HG02943 (cell line): ENCODE data around the gene POU3F2.

ENCODE experiments used
- ATAC-seq: cut with Tn5 transposase; IDR thresholded peaks from one replicate; pipeline ENCODE4 v1.9.1; 2021; ENCODE audit warnings: mild to moderate bottlenecking, low read depth, moderate library complexity; ENCODE audit not compliant: unreplicated experiment

Gene POU3F2

DNA sequence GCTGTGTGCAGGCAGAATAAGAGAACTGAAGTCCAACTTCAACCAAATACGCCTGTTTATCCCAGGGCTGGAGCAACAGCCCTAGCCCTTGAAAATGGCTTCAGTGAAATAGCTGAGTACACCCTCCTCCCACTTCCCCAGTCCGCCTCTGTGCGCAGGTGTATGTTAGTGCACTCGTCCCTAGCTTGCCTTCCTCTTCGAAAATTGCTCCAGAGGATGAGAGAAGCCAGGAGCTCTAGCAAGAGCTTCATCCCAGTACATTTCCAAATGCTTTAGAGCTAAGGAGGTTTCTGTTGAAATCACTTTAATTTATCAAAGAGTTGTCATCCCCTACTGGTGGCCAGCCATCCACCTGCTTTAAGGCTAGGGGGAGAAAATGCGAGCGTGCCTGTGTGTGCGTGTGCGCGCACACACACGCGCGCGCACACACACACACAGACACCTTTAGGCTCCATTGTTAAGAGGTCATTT is 5.4 kb upstream of the POU3F2 start:
- ATAC-seq = no peak

DNA sequence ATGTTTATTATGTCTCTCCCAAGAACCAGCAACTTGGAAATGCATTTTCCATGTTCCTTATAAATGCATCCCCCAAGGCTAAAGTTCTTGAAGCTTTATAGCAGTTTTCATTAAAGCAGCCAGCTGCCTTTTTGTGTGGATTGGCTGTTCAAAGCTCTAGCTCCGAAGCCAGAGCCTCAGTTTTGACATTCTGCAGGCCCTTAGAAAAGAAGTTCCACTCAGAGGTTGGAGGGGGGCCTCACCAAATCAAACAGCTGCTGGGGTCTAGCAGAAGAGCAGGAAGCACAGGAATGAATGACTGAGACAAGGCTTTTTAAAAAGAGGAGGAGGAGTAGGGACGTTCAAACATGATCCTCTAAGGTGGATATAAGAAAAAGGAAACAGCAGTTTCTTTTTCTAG is 4.2 kb upstream of the POU3F2 start:
- ATAC-seq = no peak

DNA sequence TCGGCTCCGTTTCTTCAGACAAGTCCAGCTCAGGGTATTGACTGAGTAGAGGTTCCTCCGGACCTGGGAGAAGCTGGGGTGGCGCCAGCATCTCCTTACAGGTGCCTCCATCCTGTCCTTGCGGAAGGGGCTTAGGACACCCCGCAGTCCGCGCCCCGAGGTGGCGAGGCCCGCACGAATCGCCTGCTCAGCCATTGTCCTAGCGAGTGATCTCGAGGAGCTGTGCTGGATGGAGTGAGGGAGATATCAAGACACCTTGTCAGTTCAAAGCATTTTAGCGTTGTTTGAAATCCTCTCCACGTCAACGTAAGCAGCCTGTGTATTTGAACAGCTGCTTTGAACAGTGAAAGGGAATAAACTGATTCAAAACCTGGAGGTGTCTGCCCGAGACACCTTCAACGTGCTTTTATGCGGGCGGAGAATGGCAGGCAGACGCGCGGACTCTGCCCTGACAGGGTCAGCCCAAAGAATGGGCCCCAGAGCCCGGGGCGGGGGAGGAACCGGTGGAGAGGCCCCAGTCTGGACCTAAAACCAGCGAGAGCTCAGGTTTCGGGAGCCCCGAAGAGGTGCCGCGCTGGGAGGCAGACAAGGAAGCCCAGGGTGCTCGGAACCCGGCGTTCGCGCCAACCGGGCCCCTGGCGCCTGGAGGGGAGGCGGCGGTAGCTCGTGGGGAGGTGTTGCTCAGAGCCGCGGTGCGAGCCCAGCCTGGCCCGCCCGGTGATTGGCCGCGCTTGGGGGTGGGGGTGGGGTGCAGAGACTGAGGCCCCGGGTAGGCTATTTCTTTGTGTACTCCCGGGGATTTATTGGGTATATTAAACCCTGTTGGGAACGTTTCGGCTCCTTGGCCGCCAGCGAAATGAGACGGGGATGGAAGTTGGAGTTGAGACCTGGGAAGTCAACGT is 3.1 kb upstream of the POU3F2 start:
- ATAC-seq = no peak

DNA sequence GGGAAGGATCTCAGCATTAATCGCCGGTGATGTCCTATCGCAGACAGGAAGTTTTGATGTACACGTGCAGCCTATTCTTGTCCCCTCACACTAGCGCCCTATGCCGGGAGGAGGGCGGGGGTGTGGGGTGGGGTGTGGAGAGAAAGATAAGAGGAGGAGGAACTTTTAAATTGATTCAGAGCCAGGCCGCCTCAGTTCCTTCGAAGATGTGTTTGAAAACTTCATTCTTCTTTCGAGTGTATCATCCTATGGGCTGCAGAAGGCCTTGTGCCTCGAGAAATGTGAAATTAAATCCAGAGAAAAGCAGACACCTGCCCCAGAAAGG is 2.5 kb upstream of the POU3F2 start:
- ATAC-seq = no peak

DNA sequence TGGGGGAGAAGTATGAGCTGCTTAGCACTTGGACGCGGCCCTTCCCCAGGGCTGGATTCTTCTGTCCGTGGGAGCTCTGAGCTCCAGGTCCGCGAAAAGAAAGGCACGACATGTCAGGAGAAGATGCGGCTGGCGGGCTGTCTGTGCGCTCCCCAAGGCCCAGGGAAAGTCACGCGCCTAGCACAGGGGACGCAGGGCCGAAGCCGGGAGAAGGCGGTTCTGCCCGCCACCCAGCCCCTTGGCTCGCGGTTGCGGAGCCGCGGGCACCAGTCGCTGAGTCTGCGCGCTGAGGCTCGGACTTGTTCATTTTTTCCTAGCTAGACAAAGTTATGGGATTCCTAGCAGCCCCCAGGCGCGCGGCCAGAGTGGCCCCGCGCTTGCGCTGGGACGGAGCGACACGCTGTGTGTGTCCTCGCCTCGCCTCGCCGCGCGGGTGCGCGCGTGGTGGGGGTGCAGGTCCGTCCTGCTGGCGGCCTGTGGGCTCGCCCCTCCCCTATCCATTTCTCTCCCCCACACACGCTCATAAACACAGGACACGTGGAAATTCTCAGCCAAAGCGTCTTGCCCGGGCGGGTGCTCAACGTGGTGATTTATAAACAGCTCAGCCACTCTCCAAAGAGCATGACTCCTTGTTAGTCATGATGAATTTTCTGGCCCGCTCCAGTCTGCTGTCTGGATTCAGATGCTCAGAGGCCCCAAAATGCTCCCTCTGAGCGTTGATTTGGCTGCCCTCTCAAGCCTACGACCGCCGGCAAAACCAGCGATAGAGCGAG is 1.9 kb upstream of the POU3F2 start:
- no peak for ATAC-seq

DNA sequence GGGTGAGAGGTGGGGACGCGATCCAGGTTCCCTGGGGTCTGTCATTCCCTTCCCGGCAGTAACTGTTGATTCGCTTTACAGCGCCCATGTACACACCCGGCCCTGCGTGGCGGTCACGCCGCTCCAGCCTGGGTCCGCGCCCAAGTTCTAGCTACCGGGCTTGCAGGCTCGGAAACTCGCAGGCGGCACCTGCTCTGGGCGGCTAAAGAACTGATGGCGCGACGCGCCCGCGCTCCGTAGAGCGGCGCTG is 1.4 kb upstream of the POU3F2 start:
- ATAC-seq = no peak

DNA sequence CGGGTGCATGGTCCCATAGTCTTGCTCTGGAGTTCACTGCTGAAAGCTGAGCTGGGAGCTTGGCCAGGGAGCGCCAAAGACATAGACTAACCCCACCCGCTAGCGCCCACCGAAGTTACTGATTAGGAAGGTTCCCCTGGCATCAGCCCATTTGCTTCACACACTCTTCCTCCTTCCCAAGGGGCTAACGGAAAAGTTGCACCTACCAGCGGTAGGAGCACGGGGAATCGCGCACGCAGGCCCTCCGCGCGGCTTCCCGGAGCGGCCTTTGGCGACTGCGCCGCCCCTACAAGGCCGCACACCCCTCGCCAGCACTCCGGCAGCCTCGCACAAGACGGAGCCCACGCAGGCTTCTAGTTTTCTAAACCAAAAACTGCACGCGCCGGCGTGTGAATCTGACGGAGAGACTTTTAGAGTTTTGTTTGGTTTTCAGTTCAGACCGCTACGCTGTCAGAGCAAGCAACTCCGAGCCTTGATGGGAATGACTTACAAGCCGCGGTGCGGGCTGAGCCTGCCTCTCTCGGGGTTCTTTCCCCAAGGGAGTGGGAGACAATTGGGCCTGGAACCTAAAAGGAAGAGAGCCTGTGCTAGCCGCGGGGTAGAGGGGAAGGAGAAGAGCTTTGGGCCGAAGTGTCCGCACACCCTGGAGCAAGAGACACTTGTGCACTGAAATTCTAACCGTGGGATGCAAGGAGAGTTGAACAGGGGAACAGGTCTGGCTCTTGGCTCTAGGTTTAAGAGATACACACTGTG is 891 bp upstream of the POU3F2 start:
- ATAC-seq = no peak

DNA sequence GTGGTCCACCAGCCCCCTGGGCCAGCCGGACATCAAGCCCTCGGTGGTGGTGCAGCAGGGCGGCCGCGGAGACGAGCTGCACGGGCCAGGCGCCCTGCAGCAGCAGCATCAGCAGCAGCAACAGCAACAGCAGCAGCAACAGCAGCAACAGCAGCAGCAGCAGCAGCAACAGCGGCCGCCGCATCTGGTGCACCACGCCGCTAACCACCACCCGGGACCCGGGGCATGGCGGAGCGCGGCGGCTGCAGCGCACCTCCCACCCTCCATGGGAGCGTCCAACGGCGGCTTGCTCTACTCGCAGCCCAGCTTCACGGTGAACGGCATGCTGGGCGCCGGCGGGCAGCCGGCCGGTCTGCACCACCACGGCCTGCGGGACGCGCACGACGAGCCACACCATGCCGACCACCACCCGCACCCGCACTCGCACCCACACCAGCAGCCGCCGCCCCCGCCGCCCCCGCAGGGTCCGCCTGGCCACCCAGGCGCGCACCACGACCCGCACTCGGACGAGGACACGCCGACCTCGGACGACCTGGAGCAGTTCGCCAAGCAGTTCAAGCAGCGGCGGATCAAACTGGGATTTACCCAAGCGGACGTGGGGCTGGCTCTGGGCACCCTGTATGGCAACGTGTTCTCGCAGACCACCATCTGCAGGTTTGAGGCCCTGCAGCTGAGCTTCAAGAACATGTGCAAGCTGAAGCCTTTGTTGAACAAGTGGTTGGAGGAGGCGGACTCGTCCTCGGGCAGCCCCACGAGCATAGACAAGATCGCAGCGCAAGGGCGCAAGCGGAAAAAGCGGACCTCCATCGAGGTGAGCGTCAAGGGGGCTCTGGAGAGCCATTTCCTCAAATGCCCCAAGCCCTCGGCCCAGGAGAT is 1.0 kb downstream of the POU3F2 start:
- no peak for ATAC-seq

DNA sequence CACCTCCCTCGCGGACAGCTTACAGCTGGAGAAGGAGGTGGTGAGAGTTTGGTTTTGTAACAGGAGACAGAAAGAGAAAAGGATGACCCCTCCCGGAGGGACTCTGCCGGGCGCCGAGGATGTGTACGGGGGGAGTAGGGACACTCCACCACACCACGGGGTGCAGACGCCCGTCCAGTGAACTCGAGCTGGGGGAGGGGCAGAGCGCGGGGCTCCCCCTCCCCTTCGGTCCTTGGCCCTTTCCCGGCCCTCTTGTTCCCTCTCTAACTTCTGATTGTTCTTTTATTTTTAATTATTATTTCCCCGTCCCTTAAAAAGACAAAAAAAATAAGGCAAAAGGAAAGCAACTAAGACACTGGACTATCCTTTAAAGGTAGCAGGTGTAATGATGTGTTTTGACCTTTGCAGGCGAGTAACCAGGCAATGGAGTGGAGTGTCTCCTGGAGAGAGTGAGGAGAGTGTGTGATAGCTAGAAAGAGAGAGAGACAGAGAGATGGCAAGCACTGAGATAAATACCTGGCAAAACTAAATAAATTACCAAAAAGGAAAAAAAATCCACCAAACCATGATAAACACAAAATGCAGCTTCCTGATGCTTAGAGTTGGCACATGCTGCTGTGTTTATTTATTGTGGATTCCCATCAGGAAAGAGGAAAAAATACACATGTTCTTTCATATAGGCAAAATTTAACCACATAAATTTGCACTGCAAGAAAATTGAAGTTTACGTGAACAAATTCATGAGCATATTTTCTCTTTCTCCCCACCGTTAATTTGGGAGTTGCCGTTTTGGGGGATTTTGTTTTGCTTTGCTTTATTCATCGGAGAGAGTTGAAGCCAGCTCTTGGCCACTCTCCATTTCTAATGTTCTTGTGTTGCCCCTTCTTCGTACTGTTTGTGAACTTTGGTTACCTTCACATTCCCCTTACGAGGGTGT is 1.9 kb downstream of the POU3F2 start:
- ATAC-seq = no peak

DNA sequence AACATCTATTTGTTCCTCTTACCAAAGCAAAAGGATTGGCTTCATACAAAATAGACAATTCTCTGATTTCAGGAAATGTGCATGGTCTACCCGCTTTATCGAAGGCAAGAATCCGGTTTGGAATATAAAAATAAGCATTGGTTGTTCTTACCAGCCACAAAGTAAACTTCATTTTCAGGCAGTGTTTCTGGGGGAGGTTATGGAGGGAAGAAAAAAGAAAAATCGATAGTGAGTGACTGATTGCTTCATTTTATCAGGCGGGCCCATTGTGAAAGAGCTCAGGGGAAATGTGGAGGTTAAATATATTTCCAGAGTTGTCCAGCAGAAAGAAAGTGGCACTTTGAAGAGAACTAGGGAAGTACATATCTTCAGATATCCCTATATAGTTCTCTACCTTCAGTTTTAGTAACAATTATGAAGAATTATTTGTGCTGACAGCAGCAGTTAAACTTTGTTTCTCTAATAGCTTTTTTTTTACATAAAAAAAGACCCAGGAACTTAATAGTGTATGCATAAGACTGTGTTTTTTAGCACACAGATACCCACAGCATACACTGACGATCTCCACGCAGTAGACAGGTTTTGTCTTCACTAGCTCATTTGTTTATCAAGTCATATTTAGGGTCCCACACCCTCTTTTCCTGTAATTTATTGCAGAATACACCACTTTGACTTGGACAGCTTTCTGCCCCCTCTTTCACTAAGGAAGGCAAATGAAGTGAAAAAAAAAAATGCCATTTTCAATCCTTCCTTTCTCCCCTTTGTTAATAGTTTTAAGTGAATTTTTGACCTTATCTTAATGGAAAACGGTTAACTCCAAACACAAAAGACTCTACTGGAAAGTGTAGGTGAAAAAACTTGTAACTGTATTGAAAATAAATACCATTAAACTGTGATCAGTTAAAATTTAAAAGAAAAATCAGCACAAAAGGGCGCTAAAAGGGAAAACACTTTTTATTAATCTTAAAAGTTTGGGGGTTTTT is 2.9 kb downstream of the POU3F2 start:
- ATAC-seq = no peak

DNA sequence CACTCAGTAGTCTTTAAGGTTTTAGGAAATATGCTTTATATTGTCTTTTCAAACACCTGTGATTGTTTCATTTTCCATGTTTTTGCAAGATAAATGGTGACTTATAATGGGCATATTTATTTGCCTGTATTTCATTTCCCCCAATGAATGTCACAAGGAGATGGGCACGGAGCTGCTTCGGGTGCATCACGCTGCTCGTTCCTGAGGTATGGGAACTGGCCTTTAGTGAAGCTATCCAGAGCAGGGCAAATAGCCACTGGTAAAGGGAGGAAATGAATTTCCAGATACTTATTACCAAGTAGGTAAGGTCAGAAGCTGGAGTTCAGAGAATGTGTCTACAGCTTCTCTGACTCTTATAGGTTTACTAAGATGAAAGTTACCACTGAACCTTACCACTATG is 3.7 kb downstream of the POU3F2 start:
- no peak for ATAC-seq

DNA sequence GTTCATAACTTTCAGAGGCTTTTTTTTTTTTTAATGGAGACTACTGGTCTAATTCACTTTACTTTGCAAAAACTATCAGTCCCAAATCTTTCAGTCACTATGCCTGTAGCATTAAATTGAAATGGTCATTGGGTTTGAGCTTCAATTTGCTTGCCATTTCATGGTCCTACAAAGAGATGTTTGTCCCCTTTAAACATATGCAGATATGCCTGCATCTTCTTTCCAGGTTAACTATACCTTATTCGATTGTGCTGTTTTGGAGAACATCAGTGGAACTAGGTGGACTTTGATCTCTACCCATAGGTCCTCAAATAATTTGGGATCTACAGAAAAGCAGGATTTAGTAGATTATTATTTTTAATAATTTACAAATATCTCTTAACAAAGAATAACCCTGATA is 4.6 kb downstream of the POU3F2 start:
- ATAC-seq = no peak

DNA sequence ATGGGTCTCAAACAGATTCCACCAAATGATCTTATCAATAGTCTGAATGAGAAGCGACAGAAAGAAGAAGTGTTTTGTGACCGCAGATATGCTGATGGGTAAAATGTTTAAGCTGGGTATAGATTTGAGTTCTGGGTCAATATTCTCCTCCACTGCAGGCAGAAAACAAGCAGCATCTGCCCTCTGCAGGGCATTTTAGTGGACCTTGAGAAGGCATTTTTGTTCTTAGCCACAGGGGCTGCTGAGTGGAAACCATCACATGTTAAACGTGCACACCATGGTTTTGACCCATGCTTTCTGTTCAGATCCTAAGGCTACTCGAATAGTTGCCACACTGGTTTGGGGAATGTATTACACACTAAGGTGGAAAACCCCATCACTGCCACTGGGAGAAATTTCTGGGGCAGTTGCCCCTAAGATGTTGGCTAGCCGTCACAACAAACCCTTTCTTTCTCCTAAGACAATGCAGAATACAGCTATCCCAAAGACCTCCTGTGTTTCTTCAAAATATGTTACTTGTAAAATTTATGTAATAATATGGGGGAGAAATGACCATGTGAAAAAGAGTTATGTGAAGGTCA is 5.5 kb downstream of the POU3F2 start:
- no peak for ATAC-seq

DNA sequence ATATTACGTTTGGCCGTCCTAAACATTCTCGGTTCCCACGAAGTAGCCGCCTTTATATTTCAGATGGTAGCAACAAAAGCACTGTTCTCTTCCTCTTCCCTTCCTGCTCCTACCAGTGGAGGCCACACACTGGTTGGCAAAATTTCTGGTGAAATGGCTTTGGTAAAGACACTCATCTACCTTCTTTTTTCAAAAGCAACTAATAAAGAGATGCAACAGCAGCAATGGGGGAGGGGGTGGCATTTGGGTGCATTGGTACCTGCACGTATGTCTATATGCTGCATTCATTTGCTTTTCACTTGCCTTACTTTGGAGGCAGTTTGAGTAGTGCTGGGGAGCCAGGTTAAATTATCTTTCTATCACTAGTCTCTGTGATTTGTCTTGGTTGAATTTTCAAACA is 6.0 kb downstream of the POU3F2 start:
- no peak for ATAC-seq

DNA sequence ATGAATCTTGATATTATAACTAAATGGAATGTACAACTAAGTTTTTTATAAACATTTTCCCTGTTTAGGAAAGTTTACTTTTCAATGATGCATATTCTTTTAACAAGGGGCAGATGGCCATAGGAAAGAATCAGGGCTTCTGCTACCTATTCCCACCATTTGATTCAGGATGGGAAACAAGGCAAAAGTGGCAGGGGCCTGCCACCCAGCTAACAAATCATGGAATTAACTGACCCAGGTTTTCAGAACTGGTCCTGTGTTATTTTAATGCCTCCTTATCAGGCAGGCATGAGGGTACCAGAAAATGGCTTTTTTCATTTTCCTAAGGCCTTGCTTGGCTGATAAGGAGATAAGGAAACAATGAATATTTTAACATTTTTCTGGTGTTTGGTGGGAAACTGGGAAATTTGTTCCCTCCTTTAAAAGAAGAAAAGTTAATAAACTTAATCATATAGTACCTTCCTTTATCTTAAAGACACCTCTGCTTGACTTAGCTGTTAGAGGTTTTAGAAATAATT is 6.7 kb downstream of the POU3F2 start:
- no peak for ATAC-seq

DNA sequence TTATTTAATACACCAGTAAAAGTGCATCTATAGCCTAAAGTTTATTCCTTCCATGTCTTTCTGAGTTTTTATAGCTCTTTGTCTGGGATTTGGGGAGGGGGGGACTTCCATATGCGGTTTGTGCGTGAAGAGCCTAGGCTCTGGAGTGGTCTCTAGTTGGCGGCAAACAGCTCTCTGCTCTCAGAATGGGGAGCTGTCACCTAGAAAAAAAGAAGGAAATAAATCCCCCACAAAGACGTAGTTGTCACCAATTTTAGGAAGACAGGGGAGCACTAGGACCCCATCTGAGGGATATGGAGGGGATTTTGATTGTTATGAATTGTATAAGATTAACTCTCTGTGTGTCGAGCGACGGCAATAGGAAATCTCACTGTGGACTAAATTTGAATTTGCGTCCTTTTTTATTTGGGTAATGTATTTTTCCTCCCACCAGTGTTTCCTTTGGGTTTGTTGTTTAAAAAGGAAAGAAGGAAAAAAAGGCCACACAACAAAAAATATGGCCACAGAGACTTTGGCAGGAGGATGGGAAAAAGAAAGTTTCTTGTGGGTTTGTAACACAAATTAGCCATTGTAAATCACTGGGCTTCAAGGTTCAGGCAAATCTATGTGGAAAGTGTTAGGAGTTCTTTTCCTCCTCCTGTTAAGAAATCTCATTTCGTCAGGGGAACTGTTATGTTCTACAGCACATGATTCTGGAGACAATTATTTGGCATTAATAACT is 7.4 kb downstream of the POU3F2 start:
- ATAC-seq = no peak
